Myocyte (in vitro differentiated cells): ENCODE results near the gene PTPRM. TPM values are rescaled to one million over a fixed set of nuclear protein-coding genes. Genes with fewer than 3 reads are reported as not detected.

Source experiments
- DNase-seq: peaks from one replicate; pipeline ENCODE4 v3.0.0-alpha.2; 2012; ENCODE audit warnings: low read depth
- polyA plus RNA-seq: library from polyadenylated mRNA; unstranded; fragments of >200 nt; gene quantifications from one replicate; pipeline ENCODE4 v1.2.1, GENCODE V29; 2012; ENCODE audit warnings: missing spikeins
- total RNA-seq: library from RNA; depleted of rRNA; stranded (reverse); fragments of >200 nt; gene quantifications from 2 replicates; pipeline ENCODE4 v1.2.3, GENCODE V29; 2014

Gene PTPRM
- total RNA-seq, result 24.8 and 26.9 TPM in 2 replicates
- polyA plus RNA-seq, result 41.8 TPM

DNA sequence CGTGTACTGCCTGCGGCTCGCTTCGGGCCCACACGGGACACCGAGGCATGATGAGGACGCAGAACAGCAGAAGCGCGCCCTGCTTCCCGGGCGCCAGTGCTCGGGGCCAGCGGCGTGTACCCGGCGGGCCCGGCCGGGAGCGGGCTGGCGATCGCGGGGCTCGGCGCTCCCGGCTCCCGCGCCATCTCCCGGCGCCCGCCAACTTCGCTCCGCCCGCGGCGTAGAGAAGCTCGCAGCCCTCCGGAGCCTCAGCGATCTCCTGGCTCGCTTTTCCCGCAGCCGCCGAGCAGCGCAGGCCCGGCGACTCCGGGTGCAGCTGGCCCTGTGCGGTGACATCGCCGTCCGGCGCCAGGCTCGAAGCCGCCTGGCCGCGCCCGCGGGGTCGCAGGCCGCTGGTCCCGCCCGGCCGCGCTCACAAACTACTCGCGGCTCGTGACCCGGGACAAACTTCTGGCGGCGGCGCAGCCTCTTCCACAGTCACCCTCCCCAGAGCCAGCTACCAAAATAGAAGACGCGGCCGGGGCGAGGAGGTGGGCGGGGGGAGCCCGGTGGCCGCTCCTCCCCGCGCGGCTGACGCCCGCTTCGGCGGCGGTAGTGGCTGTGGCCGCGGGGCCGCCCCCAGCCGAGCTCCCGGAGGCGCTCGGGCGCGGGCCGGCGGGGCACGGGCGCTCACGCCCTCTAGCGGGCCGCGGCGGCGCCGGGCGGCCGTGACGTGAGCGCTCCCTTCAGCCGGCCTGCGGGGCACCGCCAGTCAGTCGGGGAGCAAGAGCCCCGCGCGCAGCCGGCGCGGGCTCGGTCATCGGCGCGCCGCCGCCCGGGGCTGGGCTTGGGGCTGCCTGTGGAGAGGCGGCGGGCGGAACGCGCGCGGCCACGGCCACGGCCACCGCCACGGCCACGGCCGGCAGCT lies at the start of gene PTPRM:
PTPRM (plus strand) TSS at position 750 of the 907 bp plus-strand sequence. CDS start 503 bp downstream, outside the sequence.
- DNase-seq, result peak; percentile 92

DNA sequence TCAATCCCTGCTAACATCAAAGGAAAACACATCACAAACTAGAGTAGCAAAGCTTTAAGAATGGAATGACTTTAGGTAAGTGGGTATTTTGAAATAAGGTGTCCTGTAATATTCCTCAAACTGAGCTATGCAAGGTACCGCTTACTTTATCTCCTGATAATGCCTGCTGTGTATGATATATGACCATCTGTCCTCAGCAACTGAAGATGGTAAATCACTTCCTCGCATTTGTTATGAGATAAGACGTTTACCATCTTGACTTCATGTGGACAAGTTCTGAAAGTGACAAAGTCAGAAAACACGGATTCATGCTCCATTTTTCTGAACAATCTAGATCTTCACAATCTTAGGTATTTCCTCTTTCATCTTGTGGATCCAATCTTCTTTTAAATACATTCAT lies 49.3 kb upstream of the PTPRM start:
- DNase-seq, result no peak

DNA sequence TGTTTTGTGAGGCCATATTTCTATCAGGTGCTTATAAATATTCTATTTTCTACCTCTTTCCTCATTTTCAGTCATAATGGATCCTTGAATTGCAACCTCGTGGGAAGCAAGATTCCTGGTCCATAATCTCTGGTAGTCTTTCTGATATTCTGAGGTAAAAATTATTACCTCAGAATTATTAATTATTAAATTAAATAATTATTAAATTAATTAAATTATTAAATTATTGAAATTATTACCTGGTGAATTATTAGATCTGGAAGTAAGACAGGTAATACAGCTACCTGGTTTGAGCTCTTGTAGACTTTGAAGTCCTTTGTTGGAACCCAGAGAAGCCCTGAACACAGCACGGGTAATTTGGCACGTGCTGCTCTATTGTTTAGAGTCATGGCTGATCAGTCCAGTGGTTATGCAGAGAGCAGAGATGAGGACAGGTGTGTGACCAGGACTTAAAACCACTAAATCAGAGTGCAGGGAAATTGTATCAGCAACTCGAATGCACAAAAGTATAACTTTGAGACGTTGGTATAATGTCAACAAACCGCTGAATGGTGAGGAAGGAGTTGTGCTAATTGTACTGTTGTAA lies 46.8 kb upstream of the PTPRM start:
- no peak for DNase-seq

GRCh38 chr18:7521226-7521856 lies 45.8 kb upstream of the PTPRM start:
- no peak for DNase-seq

- no peak for DNase-seq
Measured at GRCh38 chr18:7523772-7524171, 43.3 kb upstream of the PTPRM start.

DNA sequence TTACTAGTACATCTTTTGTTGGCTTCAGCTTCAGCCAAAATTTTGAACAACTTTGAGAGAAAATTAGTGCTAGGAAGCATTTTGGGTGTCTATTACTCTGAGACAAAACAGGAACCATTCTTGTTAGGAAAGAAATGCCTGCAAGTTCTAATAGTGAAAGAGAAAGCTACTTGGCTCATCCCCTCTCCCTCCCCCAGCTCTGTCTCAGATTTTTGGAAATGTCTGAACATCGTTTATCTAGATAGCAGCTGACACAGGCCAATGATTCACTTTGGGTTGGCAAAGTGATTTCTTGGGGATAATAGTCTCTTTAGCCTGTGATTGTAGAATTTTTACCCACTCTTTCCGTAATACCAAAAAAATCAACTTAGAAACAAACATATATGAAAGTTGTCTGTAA lies 42.3 kb upstream of the PTPRM start:
- no peak for DNase-seq

- no peak for DNase-seq
Measured at GRCh38 chr18:7532942-7533341, 34.2 kb upstream of the PTPRM start.

GRCh38 chr18:7535436-7536205 lies 31.5 kb upstream of the PTPRM start:
- no peak for DNase-seq

DNA sequence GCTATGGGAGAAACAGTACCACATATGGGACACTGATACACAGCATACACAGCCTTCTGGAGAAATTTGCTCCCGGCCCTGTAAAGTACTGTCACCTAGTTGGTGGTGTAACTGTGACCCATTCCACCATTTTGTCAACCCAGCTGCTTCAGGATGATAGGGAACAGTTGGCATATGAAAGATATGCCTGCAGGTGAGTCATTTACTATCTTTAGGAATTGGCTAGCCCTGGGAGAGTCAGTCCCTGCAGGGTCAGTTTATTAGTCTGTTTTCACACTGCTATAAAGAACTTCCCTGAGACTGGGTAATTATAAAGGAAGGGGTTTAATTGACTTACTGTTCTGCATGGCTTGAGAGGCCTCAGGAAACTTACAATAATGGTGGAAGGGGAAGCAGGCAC lies 30.0 kb upstream of the PTPRM start:
- peak; percentile 66 for DNase-seq

DNA sequence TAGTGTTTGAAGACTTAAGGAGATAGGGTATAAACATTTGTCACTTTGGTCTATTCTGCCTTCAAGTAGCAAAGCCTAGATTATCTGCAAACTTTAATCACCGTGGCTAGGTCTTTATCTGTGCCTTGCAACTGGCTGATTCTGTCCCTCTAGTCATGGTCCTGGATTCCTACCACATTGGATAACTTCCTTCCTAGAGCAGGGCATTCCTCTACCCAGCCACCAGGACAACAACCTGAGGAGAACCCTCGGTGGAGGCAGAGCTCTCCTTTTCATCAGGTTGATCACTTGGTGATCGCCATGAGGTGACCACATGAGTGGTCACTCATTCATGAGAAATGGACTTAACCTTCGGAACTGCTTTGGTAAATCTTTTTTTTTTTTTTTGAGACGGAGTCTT lies 25.3 kb upstream of the PTPRM start:
- no peak for DNase-seq

GRCh38 chr18:7544686-7545085 lies 22.4 kb upstream of the PTPRM start:
- DNase-seq, result no peak

GRCh38 chr18:7545734-7546133 lies 21.4 kb upstream of the PTPRM start:
- no peak for DNase-seq

GRCh38 chr18:7548221-7548620 lies 18.9 kb upstream of the PTPRM start:
- DNase-seq, result no peak

DNA sequence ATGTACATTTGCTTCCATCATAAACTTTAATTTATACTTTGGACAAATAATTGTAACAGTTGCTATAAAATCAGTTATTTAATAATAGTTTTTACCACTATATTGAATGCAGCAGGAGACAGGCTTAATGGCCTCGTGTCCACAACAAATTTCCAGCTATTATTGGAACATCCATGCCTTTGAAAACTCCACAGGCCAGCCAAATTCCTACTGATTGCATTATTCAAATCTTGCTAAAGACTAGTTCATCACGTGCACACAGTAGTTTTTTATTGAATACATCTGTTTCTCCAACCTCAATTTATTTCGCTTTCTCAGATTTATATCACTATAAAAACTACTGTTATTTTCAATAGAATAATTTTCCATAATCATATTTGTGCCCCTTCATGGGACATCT lies 18.4 kb upstream of the PTPRM start:
- no peak for DNase-seq

- DNase-seq, result no peak
Measured at GRCh38 chr18:7557973-7558372, 9.1 kb upstream of the PTPRM start.

GRCh38 chr18:7558769-7559168 lies 8.3 kb upstream of the PTPRM start:
- no peak for DNase-seq

GRCh38 chr18:7559709-7560319 lies 7.3 kb upstream of the PTPRM start:
- DNase-seq, result no peak

GRCh38 chr18:7561909-7562460 lies 5.1 kb upstream of the PTPRM start:
- no peak for DNase-seq

DNA sequence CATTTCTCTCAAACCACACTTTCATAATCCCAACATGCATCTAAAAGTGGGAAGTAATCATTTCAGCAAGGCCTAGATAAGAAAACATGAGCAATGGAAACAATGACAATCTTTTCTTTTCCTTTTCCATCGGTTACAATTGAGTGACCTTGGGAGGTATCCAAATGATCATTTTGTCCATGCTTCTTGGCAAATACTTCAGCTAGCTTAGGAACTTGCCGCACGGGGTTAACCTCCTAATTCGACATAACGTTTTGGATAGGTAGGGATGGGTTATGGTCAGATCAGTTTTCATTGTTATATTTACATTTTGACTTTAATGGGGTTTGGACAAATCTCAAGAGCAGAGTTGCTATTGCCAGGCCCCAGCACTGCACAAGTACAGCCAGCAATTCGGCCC lies 4.6 kb upstream of the PTPRM start:
- DNase-seq, result no peak

- no peak for DNase-seq
Measured at GRCh38 chr18:7565677-7566076, 1.4 kb upstream of the PTPRM start.

DNA sequence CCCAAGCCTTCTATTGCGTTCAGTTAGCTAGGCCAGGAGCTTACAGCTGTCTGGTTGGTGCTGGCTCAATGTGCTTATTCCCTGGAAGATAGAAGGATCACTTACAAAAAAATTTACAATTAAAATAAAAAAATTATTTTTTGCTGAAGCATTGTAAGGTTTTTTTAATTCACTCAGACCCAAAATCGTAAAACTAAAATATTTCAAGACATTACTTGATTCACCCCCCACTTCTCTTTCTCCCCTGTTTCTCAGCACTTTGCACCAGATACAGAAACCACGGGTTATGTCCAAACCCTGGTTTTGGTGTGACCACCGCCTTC lies 911 bp upstream of the PTPRM start:
- DNase-seq, result peak; percentile 39
